NOMO-1 treated with DMSO at 0.1 percent for 48 hours (cell line): ENCODE measurements around the gene IFNG-AS1.

Experiments used
- DNase-seq: peaks from one replicate; lab custom pipeline; 2025; ENCODE audit not compliant: unreplicated experiment; lab: John Stamatoyannopoulos, UW

Gene IFNG-AS1

GRCh38 chr12:67989184-67989920 lies at the start of gene IFNG-AS1:
IFNG-AS1 (plus strand) TSS chr12:67989447.
- DNase-seq = no peak

DNA sequence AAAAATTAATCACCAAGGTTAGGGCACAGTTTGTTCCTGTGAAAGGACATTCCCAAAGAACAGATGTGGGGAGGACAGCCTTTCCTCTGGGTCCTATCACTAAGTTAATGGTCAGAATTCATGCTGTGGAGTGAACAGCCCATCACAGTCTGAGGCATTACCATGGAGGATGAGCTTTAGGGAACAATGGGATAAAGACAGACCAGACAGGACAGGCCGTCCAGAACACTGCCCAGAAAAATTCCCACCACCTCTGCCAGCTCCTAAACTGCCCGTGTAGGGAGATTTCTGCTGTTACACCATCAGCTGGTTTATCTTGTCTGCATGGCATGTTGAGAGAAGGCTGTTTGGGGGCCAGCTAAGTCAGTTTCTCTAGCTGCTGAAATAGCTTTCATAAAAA lies 49.6 kb upstream of the IFNG-AS1 start:
- DNase-seq = no peak

GRCh38 chr12:67940780-67941243 lies 48.4 kb upstream of the IFNG-AS1 start:
- no peak for DNase-seq

GRCh38 chr12:67942724-67943123 lies 46.5 kb upstream of the IFNG-AS1 start:
- DNase-seq = no peak

DNA sequence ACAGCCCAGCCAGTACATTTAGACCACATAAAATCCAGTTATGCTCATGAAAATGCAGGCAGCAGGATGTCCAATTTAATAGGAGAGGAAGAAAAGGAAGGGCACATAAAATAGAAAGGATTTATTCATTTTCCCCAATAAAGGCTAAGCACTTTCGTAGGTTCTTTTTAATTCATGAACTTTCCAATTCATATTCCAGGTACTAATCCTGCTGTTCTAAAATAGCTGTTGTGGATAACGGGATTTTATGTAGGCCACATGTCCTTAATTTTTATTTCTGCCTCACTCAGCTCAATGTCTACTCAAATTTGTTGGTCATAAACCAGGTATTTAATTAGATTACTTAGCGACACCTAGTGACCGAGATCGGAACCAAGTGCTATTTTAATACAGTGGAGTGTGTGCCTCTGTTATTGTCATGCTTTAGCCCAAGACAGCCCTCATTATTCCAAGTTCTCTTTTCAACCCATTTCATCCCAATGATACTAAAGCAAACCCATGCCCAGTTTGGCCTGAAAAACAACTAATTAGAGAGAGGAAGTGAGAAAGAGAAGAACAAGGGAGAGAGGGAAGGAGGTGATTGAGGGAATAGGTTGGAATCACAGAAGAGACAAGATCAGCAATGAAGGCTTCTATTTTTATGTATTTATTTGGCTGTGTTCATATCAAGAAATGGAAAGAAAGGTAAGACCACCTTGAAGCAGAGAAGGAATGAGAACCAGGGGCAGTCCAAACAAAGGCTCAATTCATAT lies 45.9 kb upstream of the IFNG-AS1 start:
- DNase-seq = peak; percentile 57

DNA sequence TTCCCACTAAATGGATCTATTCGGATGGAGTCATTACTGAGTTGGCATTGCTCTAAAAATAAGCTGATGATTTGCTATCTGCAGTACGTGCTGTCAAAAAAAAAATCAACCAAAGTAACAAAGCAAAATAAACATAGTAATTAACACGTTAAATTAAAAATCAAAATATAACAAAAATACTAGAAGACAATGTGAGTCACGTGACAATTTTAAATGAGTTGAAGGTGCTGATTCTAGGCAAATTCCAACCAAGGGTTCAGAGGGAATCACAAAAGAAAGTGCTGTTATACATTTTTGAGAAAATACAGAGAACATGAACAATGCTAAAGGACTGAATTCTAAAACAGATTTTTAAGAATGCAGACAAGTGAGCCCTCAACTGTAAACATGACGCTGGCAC lies 45.2 kb upstream of the IFNG-AS1 start:
- no peak for DNase-seq

- DNase-seq = no peak
These were observed 36.5 kb upstream of the IFNG-AS1 start for GRCh38 chr12:67952787-67953186.

- DNase-seq = no peak
These were observed 31.9 kb upstream of the IFNG-AS1 start for GRCh38 chr12:67957383-67957782.

- DNase-seq = no peak
These were observed 31.1 kb upstream of the IFNG-AS1 start for GRCh38 chr12:67958187-67958586.

GRCh38 chr12:67964456-67964855 lies 24.8 kb upstream of the IFNG-AS1 start:
- no peak for DNase-seq

DNA sequence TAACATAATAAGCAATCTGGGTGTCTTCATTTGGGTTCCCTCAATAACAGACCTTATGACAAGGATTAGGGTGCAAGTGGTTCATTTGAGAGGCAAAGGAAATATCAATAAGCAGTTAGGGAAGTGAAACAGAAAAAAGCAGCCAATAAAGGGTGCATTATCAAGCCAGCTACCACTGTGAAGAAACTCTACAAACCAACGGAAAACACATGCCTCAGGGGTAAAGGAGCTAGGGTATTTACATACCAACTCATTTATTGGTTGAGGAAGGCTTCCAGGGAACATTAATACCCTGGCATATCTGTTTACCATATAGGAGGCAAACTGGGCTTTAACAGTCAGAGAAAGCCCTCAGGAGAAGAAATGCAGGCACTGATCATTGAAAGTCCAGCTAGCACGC lies 22.7 kb upstream of the IFNG-AS1 start:
- no peak for DNase-seq

DNA sequence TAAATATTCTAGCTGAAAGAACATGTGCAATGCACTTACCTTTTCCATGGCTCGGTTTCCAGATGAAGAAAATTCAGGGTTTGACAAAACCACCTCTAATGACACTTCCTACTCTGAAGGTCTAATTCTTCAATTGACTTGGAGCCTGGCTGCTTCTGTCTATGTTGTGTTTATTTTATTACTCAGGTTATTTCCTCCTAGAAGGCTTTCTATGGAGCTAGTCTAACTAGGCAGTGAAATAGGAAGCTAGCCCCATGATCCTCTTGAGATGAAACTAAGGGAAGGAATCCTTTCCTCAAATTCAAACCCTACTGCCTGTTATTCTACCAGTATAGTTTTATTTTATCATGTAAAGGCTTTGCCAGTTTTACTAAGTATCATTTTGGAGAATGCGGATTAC lies 20.9 kb upstream of the IFNG-AS1 start:
- DNase-seq = no peak

DNA sequence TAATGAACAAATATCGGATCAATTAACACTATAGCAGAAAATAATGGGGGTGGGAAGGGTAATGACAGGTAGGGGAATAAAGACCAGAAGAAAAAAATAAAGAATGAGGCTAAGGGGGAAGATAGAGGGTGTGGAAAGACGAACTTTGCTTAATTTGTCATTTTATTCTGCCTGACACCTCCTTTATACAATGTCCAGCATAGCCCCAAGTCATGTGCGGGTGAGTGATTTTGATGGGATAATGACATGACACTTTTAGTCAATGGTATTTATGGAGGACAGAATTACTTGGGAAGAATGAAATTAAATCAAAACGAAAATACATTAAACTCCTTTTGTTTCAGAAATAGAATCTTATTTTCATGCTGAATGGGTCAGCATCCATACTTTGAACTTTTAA lies 20.5 kb upstream of the IFNG-AS1 start:
- no peak for DNase-seq

GRCh38 chr12:67969134-67969802 lies 20.0 kb upstream of the IFNG-AS1 start:
- no peak for DNase-seq

GRCh38 chr12:67977668-67978067 lies 11.6 kb upstream of the IFNG-AS1 start:
- no peak for DNase-seq

- DNase-seq = no peak
These were observed 8.9 kb upstream of the IFNG-AS1 start for GRCh38 chr12:67980391-67980790.

- no peak for DNase-seq
These were observed 7.7 kb upstream of the IFNG-AS1 start for GRCh38 chr12:67981287-67982162.

DNA sequence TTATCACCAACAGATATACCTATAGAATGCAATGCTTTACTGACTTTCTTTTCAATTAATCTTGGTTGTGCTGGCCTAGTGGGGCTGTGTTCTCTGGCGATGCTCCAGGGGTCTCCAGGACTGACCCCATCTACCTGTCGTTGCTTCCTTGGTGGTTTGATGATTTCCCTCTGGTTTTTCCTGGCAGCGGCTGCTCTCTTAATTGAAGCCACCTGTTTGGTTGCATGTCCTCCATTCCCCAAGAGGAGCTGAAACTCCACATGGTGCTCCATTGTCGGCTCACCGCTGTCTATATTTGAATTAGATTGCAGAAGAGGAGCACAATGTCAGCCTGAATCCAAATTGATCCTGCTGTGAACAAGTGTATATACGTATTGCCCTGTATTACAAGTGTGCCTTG lies 7.1 kb upstream of the IFNG-AS1 start:
- no peak for DNase-seq

- no peak for DNase-seq
These were observed 2.6 kb upstream of the IFNG-AS1 start for GRCh38 chr12:67986632-67987031.

- DNase-seq = no peak
These were observed 636 bp upstream of the IFNG-AS1 start for GRCh38 chr12:67988601-67989021.

- DNase-seq = no peak
These were observed 1.9 kb downstream of the IFNG-AS1 start for GRCh38 chr12:67991158-67991557.
